A172 (cell line): ENCODE data around the gene RAB22A. TPM values are rescaled to one million over a fixed set of nuclear protein-coding genes. Genes with fewer than 3 reads are reported as not detected.
"Not testable (repeated sequence)": the region's sequence is repeated elsewhere in the genome, so short reads cannot be mapped to it uniquely, and the experiment has no call there.

ENCODE experiments used
- DNase-seq: peaks from one replicate; pipeline ENCODE4 v3.0.0-alpha.2; 2015; ENCODE audit warnings: low spot score
- total RNA-seq: library from RNA; depleted of rRNA; stranded (reverse); fragments of >200 nt; shearing (Covaris generic); gene quantifications from 2 replicates; pipeline ENCODE4 v1.2.3, GENCODE V29; 2014; rRNA removed

The RAB22A gene
- total RNA-seq, 1 experiment from 2014 or later = 29.0 TPM

- DNase-seq = no peak
Measured at GRCh38 chr20:58408603-58409246, 99.2 kb downstream of the RAB22A start.

GRCh38 chr20:58414216-58414615 is 104.7 kb downstream of the RAB22A start:
- DNase-seq = not testable (repeated sequence)

- DNase-seq = not testable (repeated sequence)
Measured at GRCh38 chr20:58414786-58415185, 105.3 kb downstream of the RAB22A start.

GRCh38 chr20:58416057-58416456 is 106.5 kb downstream of the RAB22A start:
- DNase-seq = no peak

GRCh38 chr20:58416835-58417234 is 107.3 kb downstream of the RAB22A start:
- DNase-seq = no peak

Other genes with a start within 250 kb of the RAB22A start
- not detected in 2 replicates for gene ANKRD60, start 81.1 kb upstream of the RAB22A start, total RNA-seq
- gene VAPB, start 79.5 kb downstream of the RAB22A start, total RNA-seq = 9.2 and 10.0 TPM in 2 replicates
- gene APCDD1L, start 205.7 kb downstream of the RAB22A start, total RNA-seq = 0.78 and 2.4 TPM in 2 replicates